Keratinocyte (primary cell): ENCODE measurements around the gene LMBR1L. TPM values are rescaled to one million over a fixed set of nuclear protein-coding genes. Genes with fewer than 3 reads are reported as not detected.

ENCODE experiments used
- DNase-seq: peaks from one replicate; pipeline ENCODE4 v3.0.0-alpha.2; 2011; ENCODE audit warnings: low read depth, missing footprints, low spot score
- FAIRE-seq: peaks from 2 replicates; lab custom pipeline; 2011; peaks lifted over from hg19 to GRCh38; lab: Jason Lieb, UNC
- H2AFZ ChIP-seq: 2 replicates; pipeline ENCODE4 v1.6.0; 2012; ENCODE audit warnings: low read length, control low read depth, inconsistent platforms; ENCODE audit not compliant: control insufficient read depth
- H3K27ac ChIP-seq: 2 replicates; pipeline ENCODE4 v1.5.1; 2011; ENCODE audit warnings: low read length; ENCODE audit not compliant: control insufficient read depth, insufficient read depth
- H3K27me3 ChIP-seq: 3 replicates; pipeline ENCODE4 v1.6.0; 2011; ENCODE audit warnings: low read length; ENCODE audit not compliant: control insufficient read depth, insufficient read depth; ENCODE audit errors: extremely low read depth
- H3K36me3 ChIP-seq, 2 experiments: 2 replicates in 1 of 2; 3 replicates in 1 of 2; pipeline ENCODE4 v1.5.1; 2011; ENCODE audit warnings: low read length in 2 of 2, mild to moderate bottlenecking in 1 of 2; ENCODE audit not compliant: control insufficient read depth in 2 of 2, insufficient read depth in 2 of 2; ENCODE audit errors: extremely low read depth in 1 of 2
- H3K4me1 ChIP-seq: 3 replicates; pipeline ENCODE4 v1.5.1; 2011; ENCODE audit warnings: low read length; ENCODE audit not compliant: control insufficient read depth, insufficient read depth; ENCODE audit errors: extremely low read depth
- H3K4me2 ChIP-seq: 3 replicates; pipeline ENCODE4 v1.6.0; 2011; ENCODE audit warnings: low read depth, low read length; ENCODE audit not compliant: control insufficient read depth, insufficient read depth; ENCODE audit errors: extremely low read depth
- H3K4me3 ChIP-seq, 3 experiments: fragments of 200-600 bp in 1 of 3; sonication (generic) in 1 of 3; 2 replicates in 2 of 3; 3 replicates in 1 of 3; pipeline ENCODE4 v1.5.1; 2011 to 2016; ENCODE audit warnings: low read length in 3 of 3, mild to moderate bottlenecking in 3 of 3, control low read depth in 2 of 3, inconsistent platforms in 1 of 3, low read depth in 1 of 3, mixed read lengths in 1 of 3, mixed run types in 1 of 3, moderate library complexity in 1 of 3; ENCODE audit not compliant: control insufficient read depth in 2 of 3, insufficient read depth in 2 of 3; ENCODE audit errors: extremely low read depth in 1 of 3
- H3K79me2 ChIP-seq: 2 replicates; pipeline ENCODE4 v1.6.0; 2012; ENCODE audit warnings: low read length; ENCODE audit not compliant: control insufficient read depth, insufficient read depth
- H3K9ac ChIP-seq: 3 replicates; pipeline ENCODE4 v1.6.0; 2011; ENCODE audit warnings: low read length; ENCODE audit not compliant: control insufficient read depth, insufficient read depth; ENCODE audit errors: extremely low read depth
- H3K9me1 ChIP-seq: 3 replicates; pipeline ENCODE4 v1.6.0; 2011; ENCODE audit warnings: low read length; ENCODE audit not compliant: control insufficient read depth, insufficient read depth; ENCODE audit errors: extremely low read depth
- H3K9me3 ChIP-seq: 2 replicates; pipeline ENCODE4 v1.5.1; 2012; ENCODE audit warnings: low read depth, low read length; ENCODE audit not compliant: control insufficient read depth
- H4K20me1 ChIP-seq: 3 replicates; pipeline ENCODE4 v1.6.0; 2011; ENCODE audit warnings: low read length; ENCODE audit not compliant: control insufficient read depth, insufficient read depth; ENCODE audit errors: extremely low read depth
- CTCF ChIP-seq, 3 experiments: IDR thresholded peaks in 1 of 3; conservative IDR thresholded peaks in 1 of 3; optimal IDR thresholded peaks in 1 of 3; 2 replicates in 2 of 3; 3 replicates in 1 of 3; pipeline versions ENCODE3 to v1.5.1; 2011; ENCODE audit warnings: low read length in 3 of 3, mild to moderate bottlenecking in 3 of 3, moderate library complexity in 2 of 3, control low read depth in 1 of 3, inconsistent platforms in 1 of 3; ENCODE audit not compliant: insufficient read depth in 2 of 3; ENCODE audit errors: extremely low read depth in 1 of 3
- EZH2 ChIP-seq: IDR thresholded peaks from one replicate; pipeline ENCODE4 v1.6.1; 2012; ENCODE audit warnings: inconsistent platforms, mild to moderate bottlenecking, low read length, moderate library complexity
- dilution Hi-C: fragments of 300-500 bp; cut with MboI; formaldehyde crosslinking; loops from one replicate; pipeline ENCODE4 v1.7.0; 2020; ENCODE audit warnings: low sequenced_read_pairs; ENCODE audit not compliant: extremely low pct_ligation_motif_present
- polyA plus RNA-seq, 5 experiments: library from polyadenylated mRNA; depleted of rRNA in 3 of 5; stranded (reverse) in 3 of 5; stranded (forward) in 1 of 5; unstranded in 1 of 5; fragments of >200 nt; gene quantifications; 1 replicate in 1 of 5; 2 replicates in 3 of 5; 3 replicates in 1 of 5; pipeline versions ENCODE4 v1.2.1 to v1.2.3, GENCODE V29; 2011 to 2012; ENCODE audit warnings: missing spikeins in 2 of 5, low read depth in 1 of 5, low replicate concordance in 1 of 5

Gene LMBR1L
- polyA plus RNA-seq, 1 donor (not counting 4 experiments of a cell fraction or from before 2014, with no cell fraction given) = 30.1 TPM

- TF ChIP-seq EZH2 = no peak
- no peak for TF ChIP-seq CTCF (optimal IDR thresholded peaks at IDR 0.05 in 1 of 3, IDR thresholded peaks at IDR 0.05 in 1 of 3, conservative IDR thresholded peaks at IDR 0.05 in 1 of 3; ENCODE audit: extremely low read depth in 1 of 3, insufficient read depth in 2 of 3, low read length in 3 of 3)
- peaks cover 86% of the 10 kb centered on the region for H3K79me2 ChIP-seq
- H3K9me1 ChIP-seq = peaks cover 3% of the 10 kb centered on the region
- H3K9me3 ChIP-seq = no peaks in the 10 kb centered on the region
- FAIRE-seq (no peak), DNase-seq (no peak)
- peaks cover 33% of the 10 kb centered on the region for H4K20me1 ChIP-seq
- H3K27me3 ChIP-seq = no peaks in the 10 kb centered on the region
- H3K9ac ChIP-seq = no peak overlapping the region
- no peak overlapping the region for H3K27ac ChIP-seq
- H3K36me3 ChIP-seq = peaks cover 40 to 54% of the 10 kb centered on the region in 2 experiments
- dilution Hi-C loops = no loop called here
- H3K4me3 ChIP-seq = no peak overlapping the region
- peaks cover 28% of the 10 kb centered on the region for H3K4me1 ChIP-seq
- no peak overlapping the region for H3K4me2 ChIP-seq
- no peak overlapping the region for H2AFZ ChIP-seq
These were observed 55.6 kb downstream of the LMBR1L start for GRCh38 chr12:49055092-49055491.

- no peak overlapping the region for H3K4me3 ChIP-seq
- no peak for DNase-seq
- peaks cover 32% of the 10 kb centered on the region for H3K4me1 ChIP-seq
- H4K20me1 ChIP-seq = peaks cover 37% of the 10 kb centered on the region
- H3K9ac ChIP-seq = no peak overlapping the region
- H3K79me2 ChIP-seq = peaks cover 80% of the 10 kb centered on the region
- dilution Hi-C loops = no loop called here
- H3K36me3 ChIP-seq = peaks cover 45 to 59% of the 10 kb centered on the region in 2 experiments
- H3K27me3 ChIP-seq = no peaks in the 10 kb centered on the region
- no peak for TF ChIP-seq EZH2
- no peak for TF ChIP-seq CTCF (optimal IDR thresholded peaks at IDR 0.05 in 1 of 3, IDR thresholded peaks at IDR 0.05 in 1 of 3, conservative IDR thresholded peaks at IDR 0.05 in 1 of 3; ENCODE audit: extremely low read depth in 1 of 3, insufficient read depth in 2 of 3, low read length in 3 of 3)
- H3K9me3 ChIP-seq = no peaks in the 10 kb centered on the region
- no peak overlapping the region for H2AFZ ChIP-seq
- H3K9me1 ChIP-seq = peaks cover 3% of the 10 kb centered on the region
- FAIRE-seq = no peak
- no peak overlapping the region for H3K27ac ChIP-seq
- no peak overlapping the region for H3K4me2 ChIP-seq
These were observed 56.1 kb downstream of the LMBR1L start for GRCh38 chr12:49054524-49054923.
